AG04450 (cell line): ENCODE measurements around the gene KANK2. TPM values are rescaled to one million over a fixed set of nuclear protein-coding genes. Genes with fewer than 3 reads are reported as not detected.

Experiments used
- CTCF ChIA-PET: fragments of 300-600, 350-600 bp; formaldehyde crosslinking; extraction: SDS; loops from one replicate; lab custom pipeline; 2022; ENCODE audit warnings: antibody characterized with exemption, inconsistent platforms; lab: Charles Lee
- POLR2A ChIA-PET: fragments of 350-600 bp; formaldehyde crosslinking; extraction: SDS; loops from one replicate; lab custom pipeline; 2021; ENCODE audit warnings: antibody characterized with exemption, inconsistent platforms; lab: Yijun Ruan, JAX
- DNase-seq: peaks from one replicate; pipeline ENCODE4 v3.0.0-alpha.2; 2011; ENCODE audit warnings: low read depth, low spot score
- H3K27ac ChIP-seq: one replicate; pipeline ENCODE4 v1.5.1; 2012; ENCODE audit warnings: low read depth, low read length, control low read depth
- H3K27me3 ChIP-seq: one replicate; pipeline ENCODE4 v1.6.0; 2012; ENCODE audit warnings: low read length; ENCODE audit not compliant: control insufficient read depth, insufficient read depth
- H3K4me3 ChIP-seq: 2 replicates; pipeline ENCODE4 v1.5.1; 2011; ENCODE audit warnings: mild to moderate bottlenecking, low read depth, low read length, control low read depth
- H3K9me3 ChIP-seq: 2 replicates; pipeline ENCODE4 v1.5.1; 2012; ENCODE audit warnings: low read length; ENCODE audit not compliant: control insufficient read depth, insufficient read depth
- polyA minus RNA-seq: library from RNA; depleted of rRNA, polyadenylated mRNA; stranded (reverse); fragments of >200 nt; gene quantifications from 2 replicates; pipeline ENCODE4 v1.2.3, GENCODE V29; 2011; rRNA and poly(A)+ RNA removed
- polyA plus RNA-seq: library from polyadenylated mRNA; depleted of rRNA; stranded (reverse); fragments of >200 nt; gene quantifications from 2 replicates; pipeline ENCODE4 v1.2.3, GENCODE V29; 2011; rRNA removed
- TF ChIP-seq, protein P1 (sequence below): IDR thresholded peaks from 2 replicates; pipeline ENCODE4 v1.5.1; 2011; ENCODE audit warnings: low read depth, low read length, control low read depth, inconsistent platforms

Gene KANK2
- polyA plus RNA-seq (83.2 and 147 TPM in 2 replicates), polyA minus RNA-seq (104 and 195 TPM in 2 replicates)

DNA sequence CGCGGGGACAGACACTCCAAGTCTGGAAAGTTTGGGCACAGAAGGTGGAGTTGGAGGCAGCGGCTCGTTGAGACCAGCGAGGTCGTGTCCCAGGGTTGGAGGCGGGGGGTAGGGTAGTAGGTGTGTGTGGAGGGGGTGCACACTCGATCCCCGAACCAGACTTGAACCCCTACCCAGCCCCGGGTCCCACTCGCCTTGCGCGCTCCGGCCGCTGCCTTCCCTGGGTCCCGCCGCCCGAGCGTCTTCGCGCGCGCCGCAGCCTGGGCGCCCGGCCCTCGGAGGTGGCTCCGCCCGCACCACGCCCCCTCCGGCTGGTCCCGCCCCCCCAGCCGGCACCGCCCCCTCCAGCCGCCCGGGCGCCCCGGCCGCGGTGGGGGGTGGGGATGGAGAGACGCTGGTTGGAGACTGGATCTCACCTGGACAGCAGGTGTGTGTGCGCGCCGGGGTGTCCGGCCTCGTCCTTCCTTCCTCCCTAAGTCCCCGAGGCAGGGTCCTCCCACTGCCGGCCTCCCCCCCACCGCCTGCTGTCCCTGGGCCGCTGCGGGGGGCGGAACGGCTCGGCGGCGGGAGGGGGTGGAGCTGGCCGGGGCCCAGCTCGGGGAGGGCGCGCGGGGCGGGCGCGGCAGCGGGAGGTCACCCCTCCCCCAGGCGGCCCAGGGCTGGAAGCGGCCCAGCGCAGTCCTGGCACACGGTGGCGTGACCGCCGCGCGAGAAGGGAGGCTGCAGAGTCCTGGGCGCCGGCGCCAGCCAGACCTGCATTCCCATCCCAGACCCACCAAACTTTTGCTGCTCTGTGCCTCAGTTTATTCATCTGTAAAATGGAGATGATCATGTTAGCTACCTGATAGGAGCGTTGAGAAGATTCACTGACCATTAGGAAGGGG lies at the start of gene KANK2:
Gene KANK2, minus strand, starts transcription at position 255 of the 884 bp plus-strand sequence. CDS start 3,034 bp downstream, outside the sequence.
- CTCF ChIA-PET = interaction anchor here (1.0 kb wide), 1 partner anchor 72 kb away, joined by 3 read pairs; no protein-coding TSS in a partner anchor

DNA sequence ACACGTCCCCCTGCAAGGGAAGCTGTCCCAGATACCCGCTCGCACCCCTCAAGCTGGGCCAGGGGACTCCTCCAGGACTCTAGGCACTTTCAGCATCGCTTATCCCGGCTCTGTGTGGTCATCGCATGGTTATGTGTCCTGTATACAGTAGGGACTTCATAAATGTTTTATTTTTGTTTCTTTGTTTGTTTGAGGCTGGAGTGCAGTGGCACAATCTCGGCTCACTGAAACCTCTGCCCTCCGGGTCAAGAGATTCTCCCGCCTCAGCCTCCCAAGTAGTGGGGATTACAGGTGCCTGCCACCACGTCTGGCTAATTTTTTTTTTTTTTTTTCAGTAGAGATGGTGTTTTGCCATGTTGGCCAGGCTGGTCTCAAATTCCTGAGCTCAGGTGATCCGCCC lies 49.6 kb upstream of the KANK2 start:
- TF ChIP-seq, protein P1, sequence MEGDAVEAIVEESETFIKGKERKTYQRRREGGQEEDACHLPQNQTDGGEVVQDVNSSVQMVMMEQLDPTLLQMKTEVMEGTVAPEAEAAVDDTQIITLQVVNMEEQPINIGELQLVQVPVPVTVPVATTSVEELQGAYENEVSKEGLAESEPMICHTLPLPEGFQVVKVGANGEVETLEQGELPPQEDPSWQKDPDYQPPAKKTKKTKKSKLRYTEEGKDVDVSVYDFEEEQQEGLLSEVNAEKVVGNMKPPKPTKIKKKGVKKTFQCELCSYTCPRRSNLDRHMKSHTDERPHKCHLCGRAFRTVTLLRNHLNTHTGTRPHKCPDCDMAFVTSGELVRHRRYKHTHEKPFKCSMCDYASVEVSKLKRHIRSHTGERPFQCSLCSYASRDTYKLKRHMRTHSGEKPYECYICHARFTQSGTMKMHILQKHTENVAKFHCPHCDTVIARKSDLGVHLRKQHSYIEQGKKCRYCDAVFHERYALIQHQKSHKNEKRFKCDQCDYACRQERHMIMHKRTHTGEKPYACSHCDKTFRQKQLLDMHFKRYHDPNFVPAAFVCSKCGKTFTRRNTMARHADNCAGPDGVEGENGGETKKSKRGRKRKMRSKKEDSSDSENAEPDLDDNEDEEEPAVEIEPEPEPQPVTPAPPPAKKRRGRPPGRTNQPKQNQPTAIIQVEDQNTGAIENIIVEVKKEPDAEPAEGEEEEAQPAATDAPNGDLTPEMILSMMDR = no peak
- ChIA-PET CTCF (interaction anchor here (1.0 kb wide), 1 partner anchor 15 kb away, joined by 3 read pairs; the partner anchor contains the start of gene DOCK6), POLR2A (no interaction called here)
- no peak for DNase-seq
- no peaks in the 10 kb centered on the region for H3K27me3 ChIP-seq
- no peaks in the 10 kb centered on the region; the same call in 1 of the 2 replicates for H3K9me3 ChIP-seq
- no peak overlapping the region for H3K4me3 ChIP-seq
- no peak overlapping the region for H3K27ac ChIP-seq

More for the DNA sequence above, at the start of gene KANK2:
- peaks cover 9% of the 10 kb centered on the region; the same call in 1 of the 2 replicates for H3K9me3 ChIP-seq
- peak within 1 kb of the TSS; percentile 96 for H3K4me3 ChIP-seq
- peak within 1 kb of the TSS; percentile 21 for H3K27ac ChIP-seq
- POLR2A ChIA-PET = interaction anchor here (0.6 to 1.5 kb wide), 5 partner anchors 8 to 105 kb away, joined by 3 to 6 read pairs (median 3); no protein-coding TSS in a partner anchor
- no peak for DNase-seq
- TF ChIP-seq, protein P1 = no peak
- no peaks in the 10 kb centered on the region for H3K27me3 ChIP-seq

DNA sequence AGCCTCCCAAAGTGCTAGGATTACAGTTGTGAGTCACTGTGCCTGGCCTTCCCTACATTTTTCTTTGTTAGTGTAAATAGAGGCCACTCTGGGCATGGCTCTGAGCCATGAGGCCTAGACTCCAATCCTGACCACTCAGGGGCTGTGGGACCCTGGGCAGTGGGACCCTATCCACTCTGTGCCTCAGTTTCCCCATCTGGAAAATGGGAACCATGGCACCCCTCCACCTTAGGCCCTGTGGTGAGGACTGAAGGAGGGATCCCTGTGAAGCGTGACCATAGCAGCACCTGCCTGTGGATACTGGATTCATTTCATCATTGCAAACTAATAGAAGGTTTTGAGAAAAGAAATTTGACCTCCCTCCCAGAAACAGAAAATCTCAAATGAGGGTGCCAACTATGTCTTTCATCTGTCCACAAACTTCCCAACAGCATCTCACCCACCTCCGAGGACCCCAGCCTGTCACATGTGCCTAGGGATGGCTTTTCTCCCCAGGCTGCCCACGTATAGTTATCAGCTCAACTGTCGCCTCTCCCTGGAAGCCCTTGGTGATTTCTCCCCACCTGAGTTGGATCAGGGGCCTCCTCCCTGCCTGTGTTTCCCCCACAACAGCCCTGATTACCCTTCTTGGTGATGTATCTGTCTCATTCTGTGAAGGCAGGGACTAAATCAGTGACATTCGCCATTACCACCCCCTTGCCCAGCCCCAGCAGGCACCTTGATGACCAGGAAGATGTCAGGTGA lies 47.7 kb upstream of the KANK2 start:
- POLR2A ChIA-PET = no interaction called here
- CTCF ChIA-PET = interaction anchor here (1.8 to 2.4 kb wide), 2 partner anchors 42 to 138 kb away, joined by 4 to 11 read pairs; no protein-coding TSS in a partner anchor
- H3K27me3 ChIP-seq = no peaks in the 10 kb centered on the region

DNA sequence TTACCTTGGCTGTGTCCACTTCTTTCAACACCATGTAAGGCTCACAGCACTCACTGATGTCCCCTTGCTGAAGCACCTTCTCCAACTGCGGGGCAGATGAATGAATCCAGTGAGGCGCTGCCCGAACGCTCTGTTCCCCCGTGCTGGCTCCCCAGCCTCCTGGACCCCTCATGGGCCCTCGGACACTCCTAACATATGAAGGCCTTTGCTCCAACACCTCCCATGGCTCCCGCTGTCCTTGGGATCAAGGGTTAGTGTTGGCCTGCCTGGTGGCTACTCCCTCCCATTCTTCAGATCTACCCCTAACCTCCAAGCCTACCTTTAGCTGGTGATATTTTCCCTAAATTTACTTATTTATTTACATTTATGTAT lies 46.4 kb upstream of the KANK2 start:
- Histone ChIP-seq H3K27ac (no peak overlapping the region), H3K27me3 (no peaks in the 10 kb centered on the region), H3K9me3 (peaks cover 6% of the 10 kb centered on the region; the same call in 1 of the 2 replicates), H3K4me3 (peak overlapping the region; percentile 10; the same call in 1 of the 2 replicates)
- TF ChIP-seq, protein P1 = no peak
- DNase-seq = no peak
- POLR2A ChIA-PET = interaction anchor here (0.6 kb wide), 1 partner anchor 10 kb away, joined by 4 read pairs; no protein-coding TSS in a partner anchor
- CTCF ChIA-PET = interaction anchor here (0.5 to 2.9 kb wide), 25 partner anchors 9 to 351 kb away, joined by 3 to 22 read pairs (median 4); partner anchors contain the start of genes CCDC159 and TMEM205

More for the DNA sequence above, 47.7 kb upstream of the KANK2 start:
- TF ChIP-seq, protein P1 = no peak
- Histone ChIP-seq H3K4me3 (no peak overlapping the region), H3K9me3 (no peaks in the 10 kb centered on the region; the same call in 1 of the 2 replicates), H3K27ac (no peak overlapping the region)
- DNase-seq = no peak
